OCI-LY1 (cell line): ENCODE results near the gene STK17A.

Source experiments
- H2AFZ ChIP-seq: fragments of 200-600 bp; sonication (generic), shearing (Covaris generic); 2 replicates; pipeline ENCODE4 v1.6.0; 2014; ENCODE audit warnings: antibody characterized with exemption, mild to moderate bottlenecking, low read length
- H3F3A ChIP-seq: fragments of 200-600 bp; sonication (generic), shearing (Covaris generic); 2 replicates; pipeline ENCODE4 v1.6.0; 2014; ENCODE audit warnings: mild to moderate bottlenecking, antibody characterized with exemption, low read length, moderate library complexity; ENCODE audit not compliant: insufficient read depth
- H3K27ac ChIP-seq: fragments of 200-600 bp; sonication (generic); 2 replicates; pipeline ENCODE4 v1.5.1; 2014; ENCODE audit warnings: low read length, mixed run types, mild to moderate bottlenecking, low read depth; ENCODE audit not compliant: poor library complexity, severe bottlenecking
- H3K27me3 ChIP-seq: fragments of 200-600 bp; sonication (generic); 2 replicates; pipeline ENCODE4 v1.6.0; 2014; ENCODE audit warnings: antibody characterized with exemption, mild to moderate bottlenecking, low read length, moderate library complexity; ENCODE audit not compliant: insufficient read depth
- H3K36me3 ChIP-seq: fragments of 200-600 bp; sonication (generic); 2 replicates; pipeline ENCODE4 v1.6.1; 2014; ENCODE audit warnings: mild to moderate bottlenecking, antibody characterized with exemption, low read length, moderate library complexity, mixed read lengths; ENCODE audit not compliant: insufficient read depth
- H3K4me1 ChIP-seq: fragments of 200-600 bp; sonication (generic); 2 replicates; pipeline ENCODE4 v1.5.1; 2014; ENCODE audit warnings: mild to moderate bottlenecking, low read length, moderate library complexity; ENCODE audit not compliant: insufficient read depth, severe bottlenecking
- H3K4me2 ChIP-seq: fragments of 200-600 bp; sonication (generic), shearing (Covaris generic); 2 replicates; pipeline ENCODE4 v1.6.1; 2014; ENCODE audit warnings: low read length
- H3K4me3 ChIP-seq: fragments of 200-600 bp; sonication (generic); 2 replicates; pipeline ENCODE4 v1.5.1; 2014; ENCODE audit warnings: low read length, low read depth, mild to moderate bottlenecking, mixed read lengths; ENCODE audit not compliant: poor library complexity, severe bottlenecking
- H3K79me2 ChIP-seq: fragments of 200-600 bp; shearing (Covaris generic); 2 replicates; pipeline ENCODE4 v1.6.1; 2016; ENCODE audit warnings: mixed run types, low read length, mixed read lengths; ENCODE audit not compliant: insufficient read depth
- H3K9ac ChIP-seq: fragments of 200-600 bp; sonication (generic), shearing (Covaris generic); 2 replicates; pipeline ENCODE4 v1.6.1; 2014; ENCODE audit warnings: mild to moderate bottlenecking, low read length, mixed read lengths
- H3K9me2 ChIP-seq: fragments of 200-600 bp; sonication (generic), shearing (Covaris generic); 2 replicates; pipeline ENCODE4 v1.6.1; 2014; ENCODE audit warnings: low read depth, mild to moderate bottlenecking, low read length, mixed read lengths
- H3K9me3 ChIP-seq: fragments of 200-600 bp; shearing (Covaris generic); 2 replicates; pipeline ENCODE4 v1.6.1; 2014; ENCODE audit warnings: low read length, mixed read lengths
- H4K20me1 ChIP-seq: fragments of 200-600 bp; sonication (generic), shearing (Covaris generic); 2 replicates; pipeline ENCODE4 v1.6.0; 2016; ENCODE audit warnings: mild to moderate bottlenecking, low read length; ENCODE audit not compliant: insufficient read depth
- CTCF ChIP-seq: fragments of 200-600 bp; sonication (generic), shearing (Covaris generic); IDR thresholded peaks from 2 replicates; pipeline ENCODE4 v1.5.1; 2017; ENCODE audit warnings: mild to moderate bottlenecking, antibody characterized with exemption, low read length, moderate library complexity, mixed read lengths
- EZH2 ChIP-seq: fragments of 200-600 bp; sonication (generic), shearing (Covaris generic); IDR thresholded peaks from 2 replicates; pipeline ENCODE4 v1.8.0; 2017; ENCODE audit warnings: borderline replicate concordance, mixed run types, mild to moderate bottlenecking, antibody characterized with exemption, low read length, moderate library complexity, mixed read lengths

STK17A gene

DNA sequence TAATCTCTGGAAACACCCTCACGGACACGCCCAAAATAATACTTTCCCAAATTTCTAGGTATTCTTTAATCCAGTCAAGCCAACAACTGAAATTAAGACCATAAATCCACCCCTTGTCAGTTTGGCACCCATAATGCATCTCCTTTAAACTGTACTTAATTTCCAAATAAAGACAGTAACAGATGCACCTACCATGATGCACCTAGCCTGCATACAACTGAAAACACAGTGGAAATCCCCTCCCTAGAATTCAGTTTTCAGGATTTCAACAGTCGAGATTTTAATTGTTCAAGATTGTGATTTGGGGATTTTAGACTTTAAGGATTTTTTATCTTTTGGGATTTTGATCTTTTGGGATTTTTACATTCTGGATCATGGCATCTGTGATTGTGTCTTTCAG is 17.1 kb downstream of the STK17A start:
- H3K27me3 ChIP-seq, result no peaks in the 10 kb centered on the region
- H3K79me2 ChIP-seq, result peaks cover 93% of the 10 kb centered on the region
- H2AFZ ChIP-seq, result no peak overlapping the region
- no peaks in the 10 kb centered on the region; the same call in 1 of the 2 replicates for H4K20me1 ChIP-seq
- no peak overlapping the region for H3K9ac ChIP-seq
- peaks cover 5% of the 10 kb centered on the region; the same call in 1 of the 2 replicates for H3F3A ChIP-seq
- no peak for TF ChIP-seq CTCF
- TF ChIP-seq EZH2, result no peak
- no peak overlapping the region for H3K27ac ChIP-seq
- no peak overlapping the region for H3K4me2 ChIP-seq
- peaks cover 100% of the 10 kb centered on the region for H3K36me3 ChIP-seq
- H3K9me2 ChIP-seq, result no peaks in the 10 kb centered on the region
- H3K9me3 ChIP-seq, result no peaks in the 10 kb centered on the region; the same call in 1 of the 2 replicates
- peaks cover 7% of the 10 kb centered on the region for H3K4me1 ChIP-seq
- no peak overlapping the region for H3K4me3 ChIP-seq

- H3K27me3 ChIP-seq, result no peaks in the 10 kb centered on the region
- H2AFZ ChIP-seq, result no peak overlapping the region
- no peak for TF ChIP-seq CTCF
- no peak for TF ChIP-seq EZH2
- peaks cover 5% of the 10 kb centered on the region for H3K4me1 ChIP-seq
- peaks cover 89% of the 10 kb centered on the region for H3K79me2 ChIP-seq
- H3K9me2 ChIP-seq, result no peaks in the 10 kb centered on the region
- H4K20me1 ChIP-seq, result no peaks in the 10 kb centered on the region; the same call in 1 of the 2 replicates
- H3K4me2 ChIP-seq, result no peak overlapping the region
- no peak overlapping the region for H3K4me3 ChIP-seq
- no peak overlapping the region for H3K27ac ChIP-seq
- H3K36me3 ChIP-seq, result peaks cover 97% of the 10 kb centered on the region
- H3F3A ChIP-seq, result no peaks in the 10 kb centered on the region
- no peak overlapping the region for H3K9ac ChIP-seq
- H3K9me3 ChIP-seq, result no peaks in the 10 kb centered on the region; the same call in 1 of the 2 replicates
These were observed 19.3 kb downstream of the STK17A start for GRCh38 chr7:43602256-43602655.

- peaks cover 97% of the 10 kb centered on the region for H3K36me3 ChIP-seq
- peaks cover 5% of the 10 kb centered on the region for H3K4me1 ChIP-seq
- TF ChIP-seq EZH2 (no peak), CTCF (no peak)
- H3K9ac ChIP-seq, result no peak overlapping the region
- H3K9me3 ChIP-seq, result no peaks in the 10 kb centered on the region; the same call in 1 of the 2 replicates
- H3F3A ChIP-seq, result no peaks in the 10 kb centered on the region
- H3K9me2 ChIP-seq, result no peaks in the 10 kb centered on the region
- no peak overlapping the region for H3K4me3 ChIP-seq
- no peak overlapping the region for H3K4me2 ChIP-seq
- H3K27me3 ChIP-seq, result no peaks in the 10 kb centered on the region
- peaks cover 96% of the 10 kb centered on the region for H3K79me2 ChIP-seq
- H3K27ac ChIP-seq, result no peak overlapping the region
- H4K20me1 ChIP-seq, result no peaks in the 10 kb centered on the region; the same call in 1 of the 2 replicates
- H2AFZ ChIP-seq, result no peak overlapping the region
These were observed 21.3 kb downstream of the STK17A start for GRCh38 chr7:43604251-43604650.
